Stimulated activated CD4-positive, alpha-beta T cell treated with anti-CD3 and anti-CD28 coated beads, Interleukin-12 subunit alpha, Interleukin-12 subunit beta, amount 100 ng/mL, for 48 hours (primary cell): ENCODE results near the gene PPM1H.
"Not testable (repeated sequence)": the region's sequence is repeated elsewhere in the genome, so short reads cannot be mapped to it uniquely, and the experiment has no call there.

Experiments
- DNase-seq, 3 donors: peaks; one replicate each; pipeline ENCODE4 v3.0.0-alpha.2; 2020; ENCODE audit warnings: low read depth in 2 of 3, low spot score in 1 of 3

PPM1H gene

GRCh38 chr12:62934799-62935674 lies at the start of gene PPM1H:
Gene PPM1H (minus strand): TSS chr12:62935150. CDS start chr12:62934736, 414 bp downstream.
- DNase-seq = peak in 1 of 3 donors; percentile 14

DNA sequence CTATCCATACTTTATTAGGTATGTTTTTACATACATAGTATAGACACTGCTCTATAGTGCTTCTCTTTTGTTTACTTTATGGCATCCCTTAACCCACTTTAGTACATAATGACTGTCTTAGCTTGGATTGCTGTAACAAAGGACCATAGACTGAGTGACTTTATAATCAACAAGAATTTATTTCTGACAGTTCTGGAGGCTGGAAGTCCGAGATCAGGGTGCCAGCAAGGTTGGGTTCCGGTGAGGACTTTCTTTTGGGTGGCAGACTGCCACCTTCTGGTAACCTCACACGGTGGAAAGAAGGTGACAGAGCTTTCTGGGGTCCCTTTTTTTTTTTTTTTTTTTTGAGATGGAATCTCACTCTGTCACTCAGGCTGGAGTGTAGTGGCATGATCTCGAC lies 48.6 kb upstream of the PPM1H start:
- DNase-seq = no peak

DNA sequence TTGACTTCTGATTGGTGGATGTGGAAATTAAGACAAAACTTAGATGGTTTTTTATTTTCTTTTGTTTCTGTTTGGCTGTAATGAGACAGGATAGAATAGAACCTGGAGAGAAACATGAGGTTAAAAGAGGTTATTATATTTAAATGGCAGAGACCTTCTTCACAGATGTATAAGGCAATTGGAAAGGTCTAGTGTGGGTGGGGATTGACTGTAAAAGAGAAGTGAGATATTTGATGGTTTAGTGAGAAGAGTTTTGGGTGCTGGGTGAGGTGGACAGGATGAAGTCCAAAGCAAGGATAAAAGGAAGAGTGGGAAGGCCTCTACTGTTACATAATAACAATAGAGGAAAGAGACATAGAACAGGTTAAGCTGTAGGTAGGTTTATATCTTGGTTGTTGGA lies 43.8 kb upstream of the PPM1H start:
- no peak for DNase-seq

DNA sequence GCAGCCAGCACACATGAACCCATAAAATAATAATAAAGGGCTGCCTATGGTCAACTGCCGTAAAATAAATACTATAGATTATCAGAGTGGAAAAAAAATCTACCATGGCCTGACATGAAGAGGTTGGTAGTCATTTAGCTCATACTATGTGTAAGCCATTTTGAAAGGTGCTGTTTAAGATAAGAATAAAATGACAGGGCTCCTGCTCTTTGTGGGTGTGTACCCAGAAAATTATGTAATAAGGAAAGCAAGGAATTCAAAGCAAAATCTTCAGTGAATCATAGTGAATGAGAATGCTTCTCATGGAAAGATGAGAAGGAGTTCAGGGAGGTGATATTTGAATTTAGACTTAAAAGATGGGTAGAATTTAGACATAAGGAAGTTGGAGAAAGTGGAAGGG lies 42.9 kb upstream of the PPM1H start:
- no peak for DNase-seq

- DNase-seq = no peak
Measured at GRCh38 chr12:62977418-62977817, 42.5 kb upstream of the PPM1H start.

GRCh38 chr12:62976110-62976662 lies 41.2 kb upstream of the PPM1H start:
- DNase-seq = no peak

- DNase-seq = no peak
Measured at GRCh38 chr12:62971769-62972525, 37.0 kb upstream of the PPM1H start.

DNA sequence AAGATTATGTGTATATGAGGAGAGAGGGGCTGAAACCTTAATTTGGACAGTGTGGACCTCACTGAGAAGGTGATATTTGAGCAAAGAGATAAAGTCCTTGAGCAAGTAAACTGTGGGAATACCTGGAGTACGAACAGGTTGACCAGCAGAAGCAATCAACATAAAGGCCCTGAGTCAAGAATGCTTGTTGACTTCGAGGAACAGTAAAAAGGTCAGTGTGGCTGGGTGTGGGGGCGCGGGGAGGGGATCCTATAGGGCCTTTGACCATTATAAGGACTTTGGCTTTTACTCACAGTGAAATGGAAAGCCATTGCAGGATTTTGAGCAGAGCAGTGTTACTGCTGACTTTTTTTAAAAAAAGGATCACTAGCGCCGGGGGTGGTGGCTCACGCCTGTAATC lies 34.7 kb upstream of the PPM1H start:
- no peak for DNase-seq

DNA sequence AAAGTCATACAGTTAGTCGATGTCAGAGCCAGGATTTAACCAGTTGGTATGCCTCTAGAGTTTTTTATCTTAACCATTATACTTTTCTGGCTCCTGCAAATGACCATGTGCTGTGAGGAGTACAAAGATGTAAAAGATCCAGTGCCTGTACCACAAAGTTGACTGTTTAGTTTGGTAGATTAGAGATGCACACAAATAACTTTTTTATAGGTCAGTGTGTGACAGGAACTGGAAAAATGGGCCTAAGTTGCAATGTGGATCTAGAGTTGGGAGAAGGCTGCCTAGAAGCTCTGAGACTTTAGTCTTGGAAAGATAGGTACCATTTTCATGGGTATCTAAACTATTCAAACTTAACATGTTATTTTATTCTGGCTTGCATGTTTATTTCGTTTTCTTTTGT lies 32.8 kb upstream of the PPM1H start:
- DNase-seq = no peak

DNA sequence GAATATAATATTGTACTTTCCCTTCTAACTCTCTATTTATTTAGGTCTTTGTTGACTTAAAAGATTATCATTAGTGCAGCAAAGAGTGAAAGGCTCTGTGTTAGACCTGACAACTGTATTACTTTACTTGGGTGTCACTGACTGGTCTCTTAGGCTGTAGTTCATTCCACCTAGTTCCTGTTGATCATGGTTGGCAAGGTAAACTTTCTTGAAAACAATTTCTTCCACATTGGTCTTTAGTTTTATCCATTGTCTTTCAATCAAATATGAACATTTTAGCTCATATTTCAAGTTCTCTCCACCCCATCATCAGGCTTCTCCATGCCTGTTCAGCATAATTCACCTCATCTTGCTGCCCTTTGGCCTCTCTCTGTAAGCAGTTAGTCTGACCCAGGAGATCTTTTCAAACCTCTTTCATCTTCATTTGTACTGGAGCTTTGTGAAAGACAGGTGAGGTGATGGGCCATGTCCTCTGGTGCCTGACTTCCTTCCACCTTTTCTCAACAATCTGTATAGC lies 32.1 kb upstream of the PPM1H start:
- no peak for DNase-seq

DNA sequence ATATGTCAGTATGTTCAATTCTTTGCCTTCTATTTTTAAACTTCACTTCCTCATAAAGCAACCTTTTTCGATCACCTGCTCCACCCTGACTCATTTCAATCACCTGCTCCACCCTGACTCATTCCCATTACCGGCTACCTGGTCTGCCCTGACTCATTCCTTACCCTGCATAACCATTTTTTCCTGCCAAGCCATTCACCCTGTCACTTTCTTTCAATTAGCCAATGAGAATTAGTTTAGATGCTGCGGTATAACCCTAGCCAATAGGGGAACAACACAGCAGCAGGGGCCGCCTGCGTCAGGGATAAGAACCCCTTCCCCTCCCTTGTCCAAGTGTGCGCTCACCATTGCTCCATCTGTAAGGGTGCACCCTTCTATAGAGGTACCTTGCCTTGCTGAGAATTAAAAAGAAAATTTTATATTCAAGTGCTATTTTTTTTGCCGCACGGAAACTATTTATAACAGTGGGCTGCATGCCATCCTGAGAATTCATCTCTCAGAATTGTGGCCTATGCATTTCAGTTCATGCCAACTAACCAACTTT lies 31.6 kb upstream of the PPM1H start:
- not testable (repeated sequence) for DNase-seq

DNA sequence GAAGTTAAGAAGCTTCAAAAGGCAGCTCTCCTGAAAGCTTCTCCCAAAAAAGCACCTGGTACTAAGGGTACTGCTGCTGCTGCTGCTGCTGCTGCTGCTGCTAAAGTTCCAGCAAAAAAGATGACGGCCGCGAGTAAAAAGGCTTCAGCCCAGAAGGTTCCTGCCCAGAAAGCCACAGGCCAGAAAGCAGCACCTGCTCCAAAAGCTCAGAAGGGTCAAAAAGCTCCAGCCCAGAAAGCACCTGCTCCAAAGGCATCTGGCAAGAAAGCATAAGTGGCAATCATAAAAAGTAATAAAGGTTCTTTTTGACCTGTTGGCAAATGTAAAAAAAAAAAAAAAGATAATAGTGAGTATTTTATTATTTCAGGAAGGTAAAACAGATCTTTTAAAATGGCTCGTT lies 30.8 kb upstream of the PPM1H start:
- not testable (repeated sequence) for DNase-seq

DNA sequence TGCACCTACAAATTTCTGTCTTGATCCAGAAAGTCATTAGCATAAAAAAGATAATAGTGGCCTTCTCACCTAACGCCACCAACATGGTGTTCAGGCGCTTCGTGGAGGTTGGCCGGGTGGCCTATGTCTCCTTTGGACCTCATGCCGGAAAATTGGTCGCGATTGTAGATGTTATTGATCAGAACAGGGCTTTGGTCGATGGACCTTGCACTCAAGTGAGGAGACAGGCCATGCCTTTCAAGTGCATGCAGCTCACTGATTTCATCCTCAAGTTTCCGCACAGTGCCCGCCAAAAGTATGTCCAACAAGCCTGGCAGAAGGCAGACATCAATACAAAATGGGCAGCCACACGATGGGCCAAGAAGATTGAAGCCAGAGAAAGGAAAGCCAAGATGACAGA lies 30.3 kb upstream of the PPM1H start:
- DNase-seq = not testable (repeated sequence)

DNA sequence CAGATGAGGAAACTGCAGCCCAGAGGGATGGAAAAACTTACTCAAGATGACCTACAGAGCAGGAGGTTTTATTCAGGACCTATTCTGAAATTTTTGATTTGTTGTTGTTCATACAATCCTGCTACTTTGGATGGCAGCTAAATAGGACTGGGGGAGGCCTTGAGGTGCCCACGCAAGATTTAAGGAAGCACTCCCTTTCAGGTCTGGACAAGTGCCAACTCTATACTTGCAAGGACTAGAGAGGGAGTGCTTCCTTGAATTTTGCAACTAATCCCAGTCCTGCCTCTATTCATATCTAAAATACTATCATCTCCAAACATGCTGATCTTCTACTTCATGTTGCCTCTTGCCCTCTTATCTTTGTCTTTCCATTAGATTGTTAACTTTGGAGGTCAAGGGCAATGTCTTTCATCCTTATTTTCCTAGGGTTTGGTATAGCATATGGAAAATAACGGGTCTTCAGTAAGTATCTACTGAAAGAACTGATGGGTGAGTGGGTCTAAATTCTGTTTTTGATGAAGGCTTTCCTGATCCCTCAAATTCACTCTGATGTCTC lies 28.6 kb upstream of the PPM1H start:
- no peak for DNase-seq

GRCh38 chr12:62960324-62960723 lies 25.4 kb upstream of the PPM1H start:
- no peak for DNase-seq

DNA sequence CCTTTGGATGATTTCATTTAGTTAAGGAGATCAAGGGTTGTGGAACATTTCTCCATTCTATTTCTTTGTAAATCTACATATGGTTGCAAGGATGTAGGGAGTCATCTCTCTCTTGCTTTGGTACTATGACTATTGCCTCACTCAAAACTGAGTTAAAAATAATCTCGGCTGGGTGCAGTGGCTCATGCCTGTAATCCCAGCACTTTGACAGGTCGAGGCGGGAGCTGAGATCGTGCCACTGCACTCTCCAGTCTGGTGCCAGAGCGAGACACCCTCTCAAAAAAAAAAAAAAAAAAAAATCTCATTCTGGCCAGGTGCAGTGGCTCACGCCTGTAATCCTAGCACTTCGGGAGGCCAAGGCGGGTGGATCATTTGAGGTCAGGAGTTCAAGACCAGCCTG lies 24.8 kb upstream of the PPM1H start:
- DNase-seq = no peak

- no peak for DNase-seq
Measured at GRCh38 chr12:62957233-62957953, 22.4 kb upstream of the PPM1H start.

DNA sequence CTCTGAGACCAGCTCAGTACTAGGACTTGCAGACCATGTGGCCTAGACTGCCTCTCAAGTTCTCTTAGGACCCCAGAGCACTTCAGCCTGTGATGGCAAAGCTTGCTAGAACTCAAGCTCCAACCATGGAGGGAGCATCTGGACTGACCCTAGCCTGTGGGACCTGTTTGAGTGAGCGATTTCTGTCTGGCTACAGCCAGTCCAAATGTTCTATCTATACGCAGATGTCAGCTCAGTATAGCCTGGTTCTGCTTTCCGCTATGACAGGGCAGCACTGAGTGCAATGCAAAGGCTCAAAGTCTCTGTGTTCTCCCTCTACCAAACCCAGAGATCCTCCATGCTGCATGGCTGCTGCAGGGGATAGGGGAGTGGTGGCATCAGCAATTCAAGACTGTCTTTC lies 20.7 kb upstream of the PPM1H start:
- DNase-seq = no peak

DNA sequence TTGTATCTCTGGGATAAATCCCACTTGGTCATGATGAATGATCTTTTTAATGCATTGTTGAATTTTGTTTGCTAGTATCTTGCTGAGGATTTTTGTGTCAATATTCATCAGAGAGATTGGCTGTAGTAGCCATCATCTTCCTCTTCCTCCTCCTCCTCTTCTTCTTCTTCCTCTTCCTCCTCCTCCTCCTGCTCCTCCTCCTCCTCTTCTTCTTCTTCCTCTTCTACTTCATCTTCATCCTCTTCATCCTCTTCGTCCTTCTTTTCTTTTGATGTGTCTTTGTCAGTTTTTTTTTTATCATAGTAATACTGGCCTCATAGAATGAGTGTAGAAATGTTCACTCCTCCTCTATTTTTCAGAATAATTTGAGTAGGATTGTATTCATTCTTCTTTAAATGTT lies 15.4 kb upstream of the PPM1H start:
- no peak for DNase-seq

- no peak for DNase-seq
Measured at GRCh38 chr12:62948123-62948522, 13.2 kb upstream of the PPM1H start.

- no peak for DNase-seq
Measured at GRCh38 chr12:62947364-62947763, 12.4 kb upstream of the PPM1H start.
